Superior temporal gyrus (tissue), 1 donor: ENCODE results near the gene WDTC1.
"Not testable (repeated sequence)": the region's sequence is repeated elsewhere in the genome, so short reads cannot be mapped to it uniquely, and the experiment has no call there.

ENCODE experiments used
- DNase-seq: peaks from one replicate; pipeline ENCODE4 v3.0.0-alpha.2; 2016; ENCODE audit errors: extremely low spot score

Gene WDTC1, protein sequence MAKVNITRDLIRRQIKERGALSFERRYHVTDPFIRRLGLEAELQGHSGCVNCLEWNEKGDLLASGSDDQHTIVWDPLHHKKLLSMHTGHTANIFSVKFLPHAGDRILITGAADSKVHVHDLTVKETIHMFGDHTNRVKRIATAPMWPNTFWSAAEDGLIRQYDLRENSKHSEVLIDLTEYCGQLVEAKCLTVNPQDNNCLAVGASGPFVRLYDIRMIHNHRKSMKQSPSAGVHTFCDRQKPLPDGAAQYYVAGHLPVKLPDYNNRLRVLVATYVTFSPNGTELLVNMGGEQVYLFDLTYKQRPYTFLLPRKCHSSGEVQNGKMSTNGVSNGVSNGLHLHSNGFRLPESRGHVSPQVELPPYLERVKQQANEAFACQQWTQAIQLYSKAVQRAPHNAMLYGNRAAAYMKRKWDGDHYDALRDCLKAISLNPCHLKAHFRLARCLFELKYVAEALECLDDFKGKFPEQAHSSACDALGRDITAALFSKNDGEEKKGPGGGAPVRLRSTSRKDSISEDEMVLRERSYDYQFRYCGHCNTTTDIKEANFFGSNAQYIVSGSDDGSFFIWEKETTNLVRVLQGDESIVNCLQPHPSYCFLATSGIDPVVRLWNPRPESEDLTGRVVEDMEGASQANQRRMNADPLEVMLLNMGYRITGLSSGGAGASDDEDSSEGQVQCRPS

DNA sequence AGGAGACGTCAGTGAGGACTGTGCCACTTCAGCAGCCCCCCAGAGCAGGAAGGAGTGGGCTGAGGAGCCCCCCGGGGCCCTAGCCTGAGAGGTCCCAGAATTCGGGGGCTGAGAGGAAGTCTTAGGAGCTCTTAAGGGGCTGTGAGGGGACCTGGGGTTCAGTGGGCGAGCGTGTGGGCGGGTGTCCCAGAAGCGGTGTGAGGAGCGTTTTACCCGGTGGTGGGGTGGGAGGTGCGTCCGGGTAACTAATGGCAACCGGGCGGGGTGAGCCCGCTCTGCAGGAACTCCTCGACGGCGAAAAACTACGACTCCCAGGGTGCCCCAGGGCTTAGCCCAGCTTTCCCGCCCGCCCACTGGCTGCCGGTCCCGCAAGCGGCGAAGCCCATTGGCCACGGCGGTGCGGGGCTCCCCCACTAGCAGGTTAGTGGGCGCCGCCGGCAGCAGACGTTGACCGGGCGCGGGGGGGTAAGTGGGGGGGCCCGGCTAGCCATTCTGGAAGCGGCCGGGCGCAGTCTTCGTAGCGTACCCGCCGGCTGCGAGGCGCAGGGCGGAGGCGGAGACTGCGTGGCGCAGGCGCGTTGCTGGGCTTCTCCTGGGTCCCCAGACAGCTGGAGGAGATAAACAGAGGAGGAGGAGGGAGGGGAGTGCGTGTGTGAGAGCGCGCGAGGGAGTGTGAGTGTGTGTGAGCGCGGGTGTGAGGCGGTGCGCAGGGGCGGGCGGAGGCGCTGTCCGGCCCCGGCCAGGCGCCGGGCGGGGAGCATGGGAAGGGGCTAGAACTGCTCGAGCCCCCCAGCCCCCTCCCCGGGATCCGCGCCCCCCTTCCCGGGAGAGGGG is at the start of gene WDTC1:
TSS of gene WDTC1 (plus strand) at position 584 of the 834 bp plus-strand sequence. CDS start 26,423 bp downstream, outside the sequence.
- peak; percentile 98 for DNase-seq

DNA sequence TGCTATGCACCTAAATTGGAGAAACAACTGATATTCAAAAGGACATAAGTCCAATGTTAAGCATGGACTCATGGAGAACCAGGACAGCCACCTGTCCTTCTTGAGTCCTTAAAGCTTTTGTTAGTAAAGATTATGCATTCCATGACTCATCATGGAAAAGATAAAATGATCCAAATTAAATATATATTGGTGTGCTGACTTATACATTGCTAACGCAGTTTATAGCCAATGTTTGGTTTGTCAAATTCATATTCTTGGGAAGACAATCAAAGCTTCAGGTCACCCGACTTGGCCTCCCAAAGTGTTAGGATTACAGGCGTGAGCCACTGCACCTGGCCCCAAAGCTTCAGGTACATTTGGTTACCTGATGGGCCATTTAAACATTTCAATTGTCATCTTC is 49.8 kb upstream of the WDTC1 start:
- DNase-seq = not testable (repeated sequence)

DNA sequence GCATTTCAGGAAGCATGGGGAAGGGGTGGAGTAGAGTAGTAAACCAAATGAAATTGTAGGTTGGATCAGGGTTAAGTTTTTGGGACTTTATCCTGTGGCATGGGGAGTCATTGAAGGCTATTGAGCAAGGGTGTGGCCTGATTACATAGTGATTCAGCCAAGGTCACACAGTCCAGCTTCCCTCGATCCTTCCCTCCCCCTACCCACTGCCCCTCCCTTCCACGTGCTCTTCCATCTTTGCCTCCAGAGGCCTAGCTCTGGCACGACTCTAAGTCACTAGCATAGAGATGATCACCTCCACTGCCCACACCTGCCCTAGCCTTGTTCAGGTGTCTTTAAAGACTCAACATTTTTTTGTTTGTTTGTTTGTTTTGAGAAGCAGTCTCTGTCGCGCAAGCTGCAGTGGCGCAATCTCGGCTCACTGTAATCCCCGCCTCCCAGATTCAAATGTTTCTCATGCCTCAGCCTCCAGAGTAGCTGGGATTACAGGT is 42.3 kb upstream of the WDTC1 start:
- no peak for DNase-seq

DNA sequence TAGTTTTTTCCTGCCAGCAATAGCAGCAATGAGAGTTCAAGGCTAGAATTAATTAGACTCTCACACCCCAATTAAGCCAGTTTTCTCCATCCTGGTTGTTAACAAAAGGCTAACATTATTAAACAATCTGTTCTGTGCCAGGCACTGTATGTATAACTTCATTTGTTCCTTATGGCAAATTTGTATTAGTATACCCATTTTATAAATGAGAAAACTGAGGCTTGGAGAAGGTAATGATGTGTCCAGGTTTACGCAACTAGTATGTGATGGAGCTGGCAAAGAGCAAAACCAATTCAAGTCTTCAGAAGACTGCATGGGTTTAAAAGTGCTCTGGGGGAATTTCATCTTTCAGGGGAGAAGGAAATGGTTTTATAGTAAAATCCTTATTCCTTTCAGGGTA is 41.2 kb upstream of the WDTC1 start:
- no peak for DNase-seq

DNA sequence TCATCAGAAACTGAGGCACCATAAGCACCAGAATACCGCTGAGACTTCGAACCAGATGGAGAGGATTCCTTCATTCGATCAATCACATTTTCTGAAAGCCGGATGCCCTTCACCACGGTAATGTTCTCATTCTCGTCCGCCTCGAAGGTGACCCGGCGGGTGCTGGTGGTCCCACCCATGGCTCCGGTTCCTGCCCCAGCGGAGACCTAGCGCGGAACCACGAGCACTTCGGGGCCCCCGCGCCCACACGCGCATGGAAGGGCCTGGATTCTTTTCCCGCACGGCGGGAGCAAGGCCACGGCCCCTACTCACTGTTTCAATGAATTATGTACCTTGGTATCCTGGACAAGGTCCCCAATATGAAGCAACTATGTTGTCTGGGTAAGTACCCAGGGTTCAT is 33.1 kb upstream of the WDTC1 start:
- no peak for DNase-seq

DNA sequence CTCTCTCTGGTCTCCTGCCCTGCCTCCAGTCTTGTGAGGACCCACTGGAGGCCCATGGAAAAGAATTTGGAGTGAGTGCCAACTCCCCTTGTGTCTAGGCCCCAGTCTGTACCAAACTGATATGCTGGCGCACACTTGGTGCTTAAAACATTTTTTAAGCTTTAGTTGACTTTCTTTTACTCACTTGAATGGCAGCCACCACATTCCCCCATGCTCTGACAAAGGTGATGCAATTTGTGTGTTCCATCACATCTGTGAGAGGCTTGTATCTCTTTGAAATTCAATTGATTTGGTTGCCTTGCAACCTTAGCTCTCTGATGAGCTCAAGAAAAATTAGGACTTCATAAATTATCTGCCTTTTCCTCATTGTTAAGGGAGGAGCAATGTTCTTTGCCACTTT is 30.5 kb upstream of the WDTC1 start:
- no peak for DNase-seq

DNA sequence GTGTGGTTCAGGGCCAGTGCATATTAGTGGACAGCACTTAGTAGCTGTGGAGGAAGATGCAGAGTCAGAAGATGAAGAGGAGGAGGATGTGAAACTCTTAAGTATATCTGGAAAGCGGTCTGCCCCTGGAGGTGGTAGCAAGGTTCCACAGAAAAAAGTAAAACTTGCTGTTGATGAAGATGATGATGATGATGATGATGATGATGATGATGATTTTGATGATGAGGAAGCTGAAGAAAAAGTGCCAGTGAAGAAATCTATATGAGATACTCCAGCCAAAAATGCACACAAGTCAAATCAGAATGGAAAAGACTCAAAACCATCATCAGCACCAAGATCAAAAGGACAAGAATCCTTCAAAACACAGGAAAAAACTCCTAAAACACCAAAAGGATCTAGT is 27.2 kb upstream of the WDTC1 start:
- DNase-seq = not testable (repeated sequence)

DNA sequence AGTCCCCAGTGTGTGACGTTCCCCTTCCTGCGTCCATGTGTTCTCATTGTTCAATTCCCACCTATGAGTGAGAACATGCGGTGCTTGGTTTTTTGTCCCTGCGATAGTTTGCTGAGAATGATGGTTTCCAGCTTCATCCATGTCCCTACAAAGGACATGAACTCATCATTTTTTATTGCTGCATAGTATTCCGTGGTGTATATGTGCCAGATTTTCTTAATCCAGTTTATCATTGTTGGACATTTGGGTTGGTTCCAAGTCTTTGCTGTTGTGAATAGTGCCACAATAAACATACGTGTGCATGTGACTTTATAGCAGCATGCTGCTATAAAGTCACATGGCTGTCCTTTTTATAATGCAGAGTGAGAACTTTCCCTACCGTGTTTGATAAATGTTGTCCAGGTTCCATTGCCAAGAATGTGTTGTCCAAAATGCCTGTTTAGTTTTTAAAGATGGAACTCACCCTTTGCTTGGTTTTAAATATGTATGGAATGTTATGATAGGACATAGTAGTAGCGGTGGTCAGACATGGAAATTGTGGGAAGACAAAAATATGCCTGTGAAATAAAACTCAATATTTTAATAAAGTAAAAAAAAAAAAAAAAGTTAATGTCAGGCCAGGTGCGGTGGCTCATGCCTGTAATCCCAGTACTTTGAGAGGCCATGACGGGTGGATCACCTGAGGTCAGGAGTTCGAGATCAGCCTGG is 26.1 kb upstream of the WDTC1 start:
- not testable (repeated sequence) for DNase-seq

DNA sequence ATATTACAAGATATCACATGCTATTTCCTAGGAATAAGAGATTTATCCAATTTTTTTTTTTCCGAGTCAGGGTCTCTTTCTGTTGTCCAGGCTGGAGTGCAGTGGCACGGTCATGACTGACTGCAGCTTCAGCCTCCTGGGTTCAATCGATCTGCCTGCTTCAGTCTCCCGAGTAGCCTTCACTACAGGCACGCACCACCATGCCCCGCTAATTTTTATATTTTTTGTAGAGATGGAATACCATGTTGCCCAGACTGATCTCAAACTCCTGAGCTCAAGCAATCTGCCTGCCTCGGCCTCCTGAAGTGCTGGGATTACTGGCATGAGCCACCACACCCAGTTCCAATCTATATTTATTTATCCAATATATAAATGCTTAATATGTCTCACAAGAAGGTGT is 18.0 kb upstream of the WDTC1 start:
- DNase-seq = no peak

DNA sequence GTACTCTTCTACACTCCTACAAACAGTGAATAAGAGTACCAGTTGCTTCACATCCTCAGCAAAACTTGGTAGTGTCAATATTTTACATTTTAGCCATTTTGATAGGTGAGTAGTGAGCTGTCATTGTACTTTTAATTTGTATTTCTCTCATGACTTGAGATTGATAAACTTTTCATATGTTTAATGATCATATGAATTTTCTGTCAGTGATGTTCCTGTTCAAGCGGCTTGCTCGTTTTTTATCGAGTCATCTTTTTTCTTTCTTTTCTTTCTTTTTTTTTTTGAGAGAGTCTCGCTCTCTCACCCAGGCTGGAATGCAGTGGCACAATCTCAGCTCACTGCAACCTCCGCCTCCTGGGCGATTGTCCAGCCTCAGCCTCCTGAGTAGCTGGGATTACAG is 17.0 kb upstream of the WDTC1 start:
- DNase-seq = no peak

DNA sequence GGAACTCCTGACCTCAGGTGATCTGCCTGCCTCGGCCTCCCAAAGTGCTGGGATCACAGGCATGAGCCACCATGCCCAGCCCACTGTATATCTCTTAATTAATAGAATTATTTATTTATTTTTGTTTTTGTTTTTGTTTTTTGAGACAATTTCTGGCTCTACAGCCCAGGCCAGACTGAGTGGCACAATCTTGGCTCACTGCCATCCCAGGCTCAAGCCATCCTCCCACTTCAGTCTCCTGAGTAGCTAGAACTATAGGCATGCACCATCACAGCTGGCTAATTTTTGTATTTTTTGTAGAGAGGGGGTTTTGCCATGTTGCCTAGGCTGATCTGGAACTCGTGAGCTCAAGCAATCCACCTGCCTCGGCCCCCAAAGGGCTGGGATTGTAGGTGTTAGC is 15.7 kb upstream of the WDTC1 start:
- no peak for DNase-seq

DNA sequence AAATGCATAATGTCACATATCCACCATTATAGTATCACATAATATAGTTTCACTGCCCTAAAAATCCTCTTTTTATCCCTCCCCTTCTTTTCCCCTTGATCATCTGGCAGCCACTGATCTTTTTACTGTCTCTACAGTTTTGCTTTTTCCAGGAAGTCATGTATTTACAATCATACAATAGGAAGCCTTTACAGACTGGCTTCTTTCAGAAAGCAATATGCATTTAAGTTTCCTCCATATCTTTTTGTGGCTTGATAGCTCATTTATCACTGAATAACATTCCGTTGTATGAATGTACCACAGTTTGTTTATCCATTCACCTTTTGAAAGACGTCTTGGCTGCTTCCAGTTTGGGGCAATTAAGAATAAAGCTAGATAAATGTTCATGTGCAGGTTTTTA is 14.3 kb upstream of the WDTC1 start:
- DNase-seq = no peak

DNA sequence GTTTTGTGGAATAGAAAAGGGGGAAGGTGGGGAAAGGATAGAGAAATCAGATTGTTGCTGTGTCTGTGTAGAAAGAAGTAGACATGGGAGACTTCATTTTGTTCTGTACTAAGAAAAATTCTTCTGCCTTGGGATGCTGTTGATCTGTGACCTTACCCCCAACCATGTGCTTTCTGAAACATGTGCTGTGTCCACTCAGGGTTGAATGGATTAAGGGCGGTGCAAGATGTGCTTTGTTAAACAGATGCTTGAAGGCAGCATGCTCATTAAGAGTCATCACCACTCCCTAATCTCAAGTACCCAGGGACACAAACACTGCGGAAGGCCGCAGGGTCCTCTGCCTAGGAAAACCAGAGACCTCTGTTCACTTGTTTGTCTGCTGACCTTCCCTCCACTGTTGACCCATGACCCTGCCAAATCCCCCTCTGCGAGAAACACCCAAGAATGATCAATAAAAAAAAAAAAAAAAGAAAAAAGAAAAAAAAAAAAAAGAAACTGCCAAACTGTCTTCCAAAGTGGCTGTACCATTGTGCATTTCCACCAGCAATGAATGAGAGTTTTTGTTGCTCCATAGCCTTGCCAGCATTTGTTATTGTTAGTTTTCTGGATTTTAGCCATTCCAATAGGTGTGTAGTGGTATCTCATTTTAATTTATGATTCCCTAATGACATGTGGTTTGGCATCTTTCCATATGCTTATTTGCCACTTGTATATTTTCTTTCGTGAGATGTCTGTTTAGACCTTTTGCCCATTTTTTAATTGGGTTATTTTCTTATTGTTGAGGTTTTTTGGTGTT is 13.5 kb upstream of the WDTC1 start:
- DNase-seq = not testable (repeated sequence)

DNA sequence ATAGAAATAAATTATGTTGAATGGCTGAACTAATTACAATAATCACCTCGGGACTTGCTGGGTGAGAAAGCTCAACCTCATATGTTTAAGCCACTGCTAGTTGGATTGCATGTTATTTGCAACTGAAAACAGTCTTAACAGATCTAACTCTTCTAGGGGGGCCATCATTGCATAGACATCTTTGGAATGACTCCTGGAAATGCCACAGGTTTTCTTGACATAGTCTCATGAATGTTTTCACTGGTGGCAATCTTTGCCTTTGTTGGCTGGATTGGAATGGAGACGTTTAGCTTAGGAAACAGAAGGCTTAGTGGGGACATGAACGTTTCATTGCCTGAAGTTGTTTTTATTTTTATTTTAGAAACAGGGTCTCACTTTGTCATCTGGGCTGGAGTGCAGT is 8.8 kb upstream of the WDTC1 start:
- no peak for DNase-seq

DNA sequence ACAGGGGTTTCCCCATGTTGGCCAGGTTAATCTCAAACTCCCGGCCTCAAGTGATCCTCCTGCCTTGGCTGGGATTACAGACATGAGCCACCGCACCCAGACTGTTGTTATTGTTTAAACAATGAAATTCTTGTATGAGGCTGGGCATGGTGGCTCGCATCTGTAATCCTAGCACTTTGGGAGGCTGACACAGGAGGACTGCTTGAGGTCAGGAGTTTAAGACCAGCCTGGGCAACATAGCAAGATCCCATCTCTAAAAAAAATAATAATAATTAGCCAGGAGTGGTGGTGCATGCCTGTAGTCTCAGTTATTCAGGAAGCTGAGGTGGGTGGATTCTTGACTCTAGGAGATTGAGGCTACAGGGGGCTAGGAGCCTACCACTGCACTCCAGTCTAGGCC is 6.7 kb upstream of the WDTC1 start:
- no peak for DNase-seq

DNA sequence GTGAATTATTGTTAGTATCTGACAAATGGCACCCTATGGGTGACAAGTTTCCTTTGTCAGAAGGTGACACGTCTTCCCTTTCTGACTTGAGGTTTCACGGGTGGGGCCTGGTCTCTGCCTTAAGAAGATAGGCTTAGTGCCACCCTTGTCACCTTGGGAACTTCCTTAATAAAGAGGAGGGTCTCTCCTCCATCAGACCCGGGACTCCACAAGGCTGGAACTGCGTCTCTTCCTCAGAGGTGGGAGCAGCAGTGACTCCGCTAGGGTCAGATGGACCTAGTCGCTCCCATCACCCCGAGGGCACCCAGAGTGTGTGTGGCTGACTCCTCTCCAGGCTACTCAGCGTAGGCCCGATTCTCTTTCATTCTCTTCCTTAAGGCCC is 774 bp upstream of the WDTC1 start:
- DNase-seq = no peak

DNA sequence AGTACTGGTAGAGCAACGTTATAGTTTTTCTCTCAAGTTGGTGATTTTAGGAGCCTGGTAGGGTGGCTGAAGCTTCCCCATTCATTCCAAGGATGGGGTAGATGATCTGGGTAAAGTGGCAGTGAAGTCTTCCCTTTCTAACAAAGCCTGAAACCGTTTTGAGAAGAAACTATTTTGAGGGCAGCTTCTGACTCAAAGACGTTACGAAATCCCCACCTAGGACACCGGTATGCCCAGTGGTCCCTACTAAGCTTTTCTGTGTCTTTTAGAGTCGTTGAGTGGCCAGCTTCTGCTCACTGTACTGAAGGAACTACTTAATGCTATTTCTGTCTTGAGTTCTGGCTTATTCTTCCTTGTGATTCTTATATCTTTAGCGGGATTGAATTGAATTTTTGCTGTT is 1.4 kb downstream of the WDTC1 start:
- no peak for DNase-seq

DNA sequence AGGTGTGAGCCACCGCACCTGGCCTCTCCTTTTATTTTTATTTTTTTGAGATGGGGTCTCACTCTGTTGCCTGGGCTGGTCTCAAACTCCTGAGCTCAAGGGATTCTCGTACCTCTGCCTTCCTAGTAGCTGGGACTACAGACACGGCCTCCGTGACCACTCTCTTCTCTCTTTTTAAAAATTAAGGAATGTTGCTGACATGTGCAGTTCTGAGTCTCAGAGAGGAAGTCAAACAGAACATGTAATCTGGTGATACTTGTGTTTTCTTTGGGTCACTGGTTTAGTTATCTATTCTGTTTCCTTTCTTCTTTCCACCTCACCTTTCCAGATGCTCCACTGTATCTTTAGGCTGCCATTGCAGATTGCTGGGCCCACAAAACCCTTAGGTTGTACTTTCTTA is 2.7 kb downstream of the WDTC1 start:
- no peak for DNase-seq

DNA sequence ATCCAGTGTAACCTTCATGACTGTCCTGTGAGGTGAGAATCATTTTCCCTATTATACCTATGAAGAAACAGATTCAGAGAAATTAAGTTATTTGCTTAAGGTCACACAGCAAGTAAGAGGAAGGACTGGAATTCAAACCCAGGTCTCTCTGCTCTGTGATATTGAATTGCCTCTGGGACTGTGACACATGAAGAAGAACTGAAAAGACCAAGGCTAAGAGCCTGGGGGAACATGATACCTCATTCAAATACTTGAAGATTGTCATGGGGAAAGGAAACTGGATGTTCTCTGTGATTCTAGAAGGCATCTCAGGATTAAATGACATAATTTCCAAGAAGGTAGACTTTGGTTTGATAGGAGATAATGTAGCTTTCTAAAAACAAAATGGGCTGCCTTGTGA is 3.6 kb downstream of the WDTC1 start:
- no peak for DNase-seq

DNA sequence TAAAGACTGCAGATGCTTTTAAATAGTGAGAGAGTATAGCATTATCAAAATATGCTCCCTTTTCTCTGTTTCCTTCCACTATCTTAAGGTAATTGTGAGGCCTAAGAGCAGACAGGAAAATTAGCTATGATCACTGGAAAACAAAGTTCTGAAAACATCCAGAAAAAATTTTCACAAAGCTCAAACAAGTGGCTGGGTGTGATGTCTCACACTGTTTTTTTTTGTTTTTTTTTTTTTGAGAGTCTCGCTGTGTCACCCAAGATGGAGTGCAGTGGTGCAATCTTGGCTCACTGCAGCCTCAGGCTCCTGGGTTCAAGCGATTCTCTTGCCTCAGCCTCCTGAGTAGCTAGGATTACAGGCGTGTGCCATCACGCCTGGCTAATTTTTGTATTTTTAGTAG is 7.2 kb downstream of the WDTC1 start:
- DNase-seq = no peak

DNA sequence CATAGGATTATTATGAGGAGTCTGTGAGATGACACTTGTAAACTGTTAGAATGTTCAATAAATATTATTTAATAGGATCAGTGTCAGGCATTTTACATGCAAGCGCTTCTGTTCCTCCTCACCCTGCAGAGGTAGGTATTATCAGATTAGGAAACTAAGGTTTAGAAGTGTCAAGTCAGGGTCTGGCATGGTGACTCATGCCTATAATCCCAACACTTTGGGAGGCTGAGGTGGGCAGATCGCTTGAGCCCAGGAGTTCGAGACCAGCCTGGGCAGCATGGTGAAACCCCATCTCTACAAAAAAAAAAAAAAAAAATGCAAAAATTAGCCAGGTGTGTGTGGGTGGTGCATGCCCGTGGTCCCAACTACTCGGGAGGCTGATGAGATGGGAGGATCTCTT is 9.2 kb downstream of the WDTC1 start:
- DNase-seq = not testable (repeated sequence)
